Ascending aorta (tissue), 2 donors: ENCODE results near the gene DAAM2. TPM values are rescaled to one million over a fixed set of nuclear protein-coding genes. Genes with fewer than 3 reads are reported as not detected.

ENCODE experiments used
- DNase-seq, 2 donors: peaks; one replicate each; pipeline ENCODE4 v3.0.0-alpha.2; 2019; ENCODE audit warnings: low spot score in 2 of 2
- H3K27ac ChIP-seq, 2 donors: fragments of 200-600 bp; sonication (generic); one replicate each; pipeline ENCODE4 v1.5.1; 2016 to 2017; ENCODE audit warnings: mild to moderate bottlenecking in 1 of 2
- H3K27me3 ChIP-seq: fragments of 200-600 bp; sonication (generic); one replicate; pipeline ENCODE4 v1.5.1; 2017
- H3K36me3 ChIP-seq, 2 donors: fragments of 200-600 bp; sonication (generic); one replicate each; pipeline ENCODE4 v1.5.1; 2016
- H3K4me1 ChIP-seq, 2 donors: fragments of 200-600 bp; sonication (generic); one replicate each; pipeline ENCODE4 v1.5.1; 2016 to 2017; ENCODE audit warnings: mild to moderate bottlenecking in 1 of 2
- H3K4me3 ChIP-seq, 2 donors: fragments of 200-600 bp; sonication (generic); one replicate each; pipeline ENCODE4 v1.5.1; 2016 to 2017; ENCODE audit warnings: mild to moderate bottlenecking in 1 of 2
- H3K9me3 ChIP-seq, 2 donors: fragments of 200-600 bp; sonication (generic); one replicate each; pipeline ENCODE4 v1.5.1; 2016
- intact Hi-C: fragments of 100-400 bp; cut with DNase I; formaldehyde crosslinking; loops from one replicate; pipeline ENCODE4 v1.15.1; 2023
- total RNA-seq: library from RNA; depleted of rRNA; stranded (reverse); fragments of >200 nt; gene quantifications from one replicate; pipeline ENCODE4 v1.1.0, GENCODE V29; 2016
- TF ChIP-seq, protein P1 (sequence below), 3 experiments: fragments of 200-600 bp in 2 of 3; fragments of 450-650 bp in 1 of 3; sonication (generic) in 2 of 3; IDR thresholded peaks; one replicate each; pipeline ENCODE4 v1.5.1; 2016 to 2019; ENCODE audit warnings: antibody characterized with exemption in 3 of 3, mild to moderate bottlenecking in 1 of 3, moderate library complexity in 1 of 3

The DAAM2 gene
- total RNA-seq, 1 donor from 2014 or later = 44.0 TPM

DNA sequence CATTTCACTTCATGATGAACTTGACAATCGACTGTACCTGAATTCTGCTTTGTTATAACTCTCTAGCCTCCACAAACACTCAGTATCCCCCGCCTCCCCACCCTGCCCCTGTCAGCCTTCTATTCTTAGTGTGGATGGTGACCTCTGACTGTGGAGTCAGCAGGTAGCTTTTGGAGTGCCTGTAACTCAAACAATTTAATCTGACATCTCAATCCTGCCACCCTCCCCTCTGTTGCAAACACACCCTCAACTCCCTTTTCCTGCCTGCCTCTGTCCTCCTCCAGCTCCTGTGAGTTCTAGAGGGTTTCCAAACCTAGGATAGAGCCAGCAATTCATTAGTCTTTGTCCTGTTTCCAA, 20.3 kb downstream of the DAAM2 start:
- Histone ChIP-seq H3K4me3 (peak overlapping the region in 1 of 2 donors; percentile 13), H3K27me3 (no peaks in the 10 kb centered on the region), H3K4me1 (peaks cover 25 to 69% of the 10 kb centered on the region in 2 donors), H3K27ac (peak overlapping the region; percentile 62 to 72), H3K9me3 (no peaks in the 10 kb centered on the region), H3K36me3 (no peaks in the 10 kb centered on the region)
- TF ChIP-seq, protein P1, sequence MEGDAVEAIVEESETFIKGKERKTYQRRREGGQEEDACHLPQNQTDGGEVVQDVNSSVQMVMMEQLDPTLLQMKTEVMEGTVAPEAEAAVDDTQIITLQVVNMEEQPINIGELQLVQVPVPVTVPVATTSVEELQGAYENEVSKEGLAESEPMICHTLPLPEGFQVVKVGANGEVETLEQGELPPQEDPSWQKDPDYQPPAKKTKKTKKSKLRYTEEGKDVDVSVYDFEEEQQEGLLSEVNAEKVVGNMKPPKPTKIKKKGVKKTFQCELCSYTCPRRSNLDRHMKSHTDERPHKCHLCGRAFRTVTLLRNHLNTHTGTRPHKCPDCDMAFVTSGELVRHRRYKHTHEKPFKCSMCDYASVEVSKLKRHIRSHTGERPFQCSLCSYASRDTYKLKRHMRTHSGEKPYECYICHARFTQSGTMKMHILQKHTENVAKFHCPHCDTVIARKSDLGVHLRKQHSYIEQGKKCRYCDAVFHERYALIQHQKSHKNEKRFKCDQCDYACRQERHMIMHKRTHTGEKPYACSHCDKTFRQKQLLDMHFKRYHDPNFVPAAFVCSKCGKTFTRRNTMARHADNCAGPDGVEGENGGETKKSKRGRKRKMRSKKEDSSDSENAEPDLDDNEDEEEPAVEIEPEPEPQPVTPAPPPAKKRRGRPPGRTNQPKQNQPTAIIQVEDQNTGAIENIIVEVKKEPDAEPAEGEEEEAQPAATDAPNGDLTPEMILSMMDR (IDR thresholded peaks at IDR 0.05) = no peak
- DNase-seq = no peak
- intact Hi-C loops = loop anchor here (10.0 kb wide), 1 partner anchor 72 kb away; no protein-coding TSS in a partner anchor

DNA sequence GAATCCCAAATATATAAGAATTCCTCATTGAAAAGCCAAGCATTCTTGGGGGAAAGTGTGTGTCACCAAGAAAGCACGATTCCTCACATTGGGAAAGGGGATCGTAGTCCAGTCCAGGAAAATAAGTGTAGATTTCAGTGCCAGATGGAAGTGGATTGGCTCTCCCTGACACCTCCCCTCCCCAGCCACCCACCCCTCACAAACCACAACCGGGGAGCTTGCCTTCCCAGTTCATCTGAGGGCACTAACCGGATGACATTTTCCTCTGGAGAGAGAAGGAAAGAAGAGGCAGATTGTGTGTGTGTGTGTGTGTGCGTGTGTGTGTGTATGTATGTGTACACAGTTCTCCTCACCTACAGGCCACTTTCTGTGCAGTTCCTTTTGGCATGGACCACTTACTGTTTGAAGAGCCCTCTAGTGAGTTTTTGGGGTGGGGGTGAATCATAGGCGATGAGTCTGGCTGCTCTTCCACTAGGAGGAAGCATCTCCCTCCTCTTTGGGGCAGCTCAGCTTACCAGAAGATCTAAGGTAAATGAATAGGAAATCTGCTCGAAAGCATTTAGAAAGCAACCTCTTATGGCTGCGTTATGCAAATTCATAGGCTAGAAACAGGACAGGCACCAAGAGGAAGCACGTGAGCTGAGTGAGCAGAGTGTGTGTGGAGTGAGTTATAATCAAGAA, 20.8 kb downstream of the DAAM2 start:
- Histone ChIP-seq H3K4me3 (peak overlapping the region in 1 of 2 donors; percentile 13), H3K36me3 (no peaks in the 10 kb centered on the region)
- peak in 1 of 2 donors; percentile 72 for DNase-seq

DNA sequence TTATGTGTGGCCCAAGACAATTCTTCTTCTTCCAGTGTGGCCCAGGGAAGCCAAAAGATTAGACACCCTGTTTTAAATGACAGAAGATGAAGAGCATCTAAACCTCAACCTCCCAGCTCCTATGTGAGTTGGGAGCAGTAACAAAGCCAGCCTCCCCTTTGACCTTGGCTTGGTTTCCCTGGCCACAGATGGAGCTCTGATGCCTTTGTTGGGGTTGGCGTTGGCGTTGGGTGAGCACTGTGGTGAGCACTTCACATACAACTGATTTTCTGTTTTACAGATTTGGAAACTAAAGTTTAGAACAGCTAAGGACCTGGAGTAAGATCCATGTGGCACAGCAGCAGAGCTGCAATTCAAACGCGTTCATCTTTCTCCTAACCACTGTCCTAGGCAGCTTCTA, 22.1 kb downstream of the DAAM2 start:
- Histone ChIP-seq H3K27me3 (no peaks in the 10 kb centered on the region), H3K4me1 (peaks cover 20 to 75% of the 10 kb centered on the region in 2 donors), H3K36me3 (no peaks in the 10 kb centered on the region), H3K4me3 (no peak overlapping the region), H3K27ac (peak overlapping the region; percentile 63 to 72), H3K9me3 (no peaks in the 10 kb centered on the region)
- TF ChIP-seq, protein P1 (IDR thresholded peaks at IDR 0.05) = no peak
- no peak for DNase-seq
- intact Hi-C loops = loop anchor here (10.0 kb wide), 1 partner anchor 71 kb away; no protein-coding TSS in a partner anchor

More for the DNA sequence above, 20.8 kb downstream of the DAAM2 start:
- H3K27ac ChIP-seq = peak overlapping the region; percentile 62 to 72
- intact Hi-C loops = loop anchor here (10.0 kb wide), 1 partner anchor 72 kb away; no protein-coding TSS in a partner anchor
- H3K27me3 ChIP-seq = no peaks in the 10 kb centered on the region
- peaks cover 25 to 72% of the 10 kb centered on the region in 2 donors for H3K4me1 ChIP-seq
- TF ChIP-seq, protein P1 (IDR thresholded peaks at IDR 0.05) = peak in 1 of 3 experiments; percentile 33
- no peaks in the 10 kb centered on the region for H3K9me3 ChIP-seq

DNA sequence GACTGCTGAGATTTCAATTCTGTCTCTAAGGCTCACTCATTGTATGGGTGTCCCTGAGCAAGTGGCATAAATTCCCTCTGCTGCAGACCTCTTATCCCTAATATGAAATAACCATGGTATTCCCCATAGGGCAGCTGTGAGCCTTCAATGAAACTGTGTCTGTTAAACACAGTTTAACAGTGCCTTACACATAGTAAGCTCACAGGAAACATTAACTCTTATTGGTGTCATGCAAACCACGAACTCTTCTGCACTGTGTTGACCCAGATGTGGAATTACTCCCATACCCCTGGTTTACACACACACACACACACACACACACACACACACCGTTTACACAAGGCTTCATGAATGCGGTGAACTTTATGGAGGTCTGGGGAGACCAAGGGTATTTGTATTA, 23.2 kb downstream of the DAAM2 start:
- TF ChIP-seq, protein P1 (IDR thresholded peaks at IDR 0.05) = no peak
- Histone ChIP-seq H3K4me3 (no peak overlapping the region), H3K4me1 (peaks cover 22 to 77% of the 10 kb centered on the region in 2 donors), H3K36me3 (no peaks in the 10 kb centered on the region), H3K9me3 (no peaks in the 10 kb centered on the region), H3K27me3 (no peaks in the 10 kb centered on the region), H3K27ac (peak overlapping the region; percentile 67 to 82)
- intact Hi-C loops = loop anchor here (5.0 to 10.0 kb wide), 2 partner anchors 42 to 69 kb away; no protein-coding TSS in a partner anchor
- DNase-seq = no peak

DNA sequence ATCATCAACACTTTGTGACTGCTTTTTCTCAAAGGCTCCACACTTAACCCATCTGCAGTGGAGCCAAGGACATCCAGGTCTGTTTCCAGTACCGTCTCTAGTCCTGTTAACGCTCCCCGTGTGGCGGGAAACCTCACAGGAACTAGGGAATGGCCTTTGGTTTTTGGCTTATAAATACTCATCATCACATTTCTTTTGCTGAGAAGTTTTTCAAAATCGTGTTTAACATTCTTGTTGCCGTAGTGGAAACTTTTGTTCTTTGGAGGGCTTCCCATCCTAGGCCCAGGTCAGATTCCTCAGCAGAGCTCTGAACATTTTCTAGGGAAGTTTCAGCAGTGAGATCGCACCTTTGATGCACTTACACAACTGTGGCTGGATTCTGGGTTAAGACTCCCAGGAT, 24.6 kb downstream of the DAAM2 start:
- Histone ChIP-seq H3K27ac (peak overlapping the region; percentile 67 to 82), H3K4me1 (peaks cover 24 to 78% of the 10 kb centered on the region in 2 donors), H3K27me3 (no peaks in the 10 kb centered on the region), H3K36me3 (no peaks in the 10 kb centered on the region), H3K9me3 (no peaks in the 10 kb centered on the region), H3K4me3 (no peak overlapping the region)
- intact Hi-C loops = loop anchor here (2.0 to 10.0 kb wide), 3 partner anchors 24 to 68 kb away; partner anchors contain the start of gene DAAM2
- no peak for DNase-seq
- TF ChIP-seq, protein P1 (IDR thresholded peaks at IDR 0.05) = no peak
